ENCODE measurements around the gene CNTNAP2.

CNTNAP2 gene

GRCh38 chr7:147170341-147171012 is 1053.9 kb downstream of the CNTNAP2 start:
- peak; percentile 1 for DNase-seq

GRCh38 chr7:147171013-147171391 is 1054.4 kb downstream of the CNTNAP2 start:
- DNase-seq, result no peak

- DNase-seq, result no peak
Measured at GRCh38 chr7:147173883-147174282, 1057.3 kb downstream of the CNTNAP2 start.

GRCh38 chr7:147182874-147183273 is 1066.3 kb downstream of the CNTNAP2 start:
- DNase-seq, result no peak

GRCh38 chr7:147183276-147183675 is 1066.7 kb downstream of the CNTNAP2 start:
- no peak for DNase-seq

- DNase-seq, result no peak
Measured at GRCh38 chr7:147188467-147188866, 1071.9 kb downstream of the CNTNAP2 start.

- DNase-seq, result no peak
Measured at GRCh38 chr7:147193476-147193875, 1076.9 kb downstream of the CNTNAP2 start.

GRCh38 chr7:147196481-147196880 is 1079.9 kb downstream of the CNTNAP2 start:
- DNase-seq, result no peak

GRCh38 chr7:147197006-147197405 is 1080.4 kb downstream of the CNTNAP2 start:
- DNase-seq, result no peak

GRCh38 chr7:147199868-147200267 is 1083.3 kb downstream of the CNTNAP2 start:
- DNase-seq, result no peak

GRCh38 chr7:147207988-147208387 is 1091.4 kb downstream of the CNTNAP2 start:
- no peak for DNase-seq

GRCh38 chr7:147231275-147231674 is 1114.7 kb downstream of the CNTNAP2 start:
- no peak for DNase-seq

GRCh38 chr7:147235645-147236382 is 1119.2 kb downstream of the CNTNAP2 start:
- no peak for DNase-seq

GRCh38 chr7:147240468-147240867 is 1123.9 kb downstream of the CNTNAP2 start:
- no peak for DNase-seq

GRCh38 chr7:147245274-147245673 is 1128.7 kb downstream of the CNTNAP2 start:
- DNase-seq, result no peak

- DNase-seq, result no peak
Measured at GRCh38 chr7:147249956-147250355, 1133.4 kb downstream of the CNTNAP2 start.

GRCh38 chr7:147251751-147252325 is 1135.2 kb downstream of the CNTNAP2 start:
- DNase-seq, result no peak

- no peak for DNase-seq
Measured at GRCh38 chr7:147261693-147262092, 1145.1 kb downstream of the CNTNAP2 start.

GRCh38 chr7:147265528-147265927 is 1148.9 kb downstream of the CNTNAP2 start:
- DNase-seq, result no peak

- no peak for DNase-seq
Measured at GRCh38 chr7:147276106-147276505, 1159.5 kb downstream of the CNTNAP2 start.

GRCh38 chr7:147276783-147277370 is 1160.3 kb downstream of the CNTNAP2 start:
- no peak for DNase-seq

GRCh38 chr7:147279514-147279913 is 1162.9 kb downstream of the CNTNAP2 start:
- DNase-seq, result no peak

- DNase-seq, result no peak
Measured at GRCh38 chr7:147279964-147280374, 1163.4 kb downstream of the CNTNAP2 start.

- DNase-seq, result no peak
Measured at GRCh38 chr7:147282204-147282603, 1165.6 kb downstream of the CNTNAP2 start.
